ENCODE measurements around the gene OSER1.
"Not testable (repeated sequence)": the region's sequence is repeated elsewhere in the genome, so short reads cannot be mapped to it uniquely, and the experiment has no call there.

The OSER1 gene

GRCh38 chr20:44199877-44200276, 10.7 kb downstream of the OSER1 start:
- no peak for DNase-seq

- no peak for DNase-seq
Measured at GRCh38 chr20:44198872-44199271, 11.7 kb downstream of the OSER1 start.

- no peak for DNase-seq
Measured at GRCh38 chr20:44196271-44196670, 14.3 kb downstream of the OSER1 start.

- DNase-seq, result no peak
Measured at GRCh38 chr20:44195605-44196004, 15.0 kb downstream of the OSER1 start.

- no peak for DNase-seq
Measured at GRCh38 chr20:44193801-44194200, 16.8 kb downstream of the OSER1 start.

GRCh38 chr20:44191640-44192039, 18.9 kb downstream of the OSER1 start:
- DNase-seq, result not testable (repeated sequence)

GRCh38 chr20:44190197-44190852, 20.2 kb downstream of the OSER1 start:
- DNase-seq, result peak; percentile 44

- no peak for DNase-seq
Measured at GRCh38 chr20:44188752-44189151, 21.8 kb downstream of the OSER1 start.

GRCh38 chr20:44187772-44188709, 22.5 kb downstream of the OSER1 start:
- no peak for DNase-seq

- DNase-seq, result no peak
Measured at GRCh38 chr20:44187054-44187771, 23.4 kb downstream of the OSER1 start, which contains the start of gene JPH2. Gene JPH2, minus strand, starts transcription at chr20:44187188. Its CDS starts 483 bp downstream, at chr20:44186705.

GRCh38 chr20:44186674-44187053, 23.9 kb downstream of the OSER1 start:
- no peak for DNase-seq

GRCh38 chr20:44186201-44186600, 24.4 kb downstream of the OSER1 start:
- no peak for DNase-seq

- no peak for DNase-seq
Measured at GRCh38 chr20:44185574-44185973, 25.0 kb downstream of the OSER1 start.

- DNase-seq, result no peak
Measured at GRCh38 chr20:44183282-44183681, 27.3 kb downstream of the OSER1 start.

GRCh38 chr20:44182863-44183262, 27.7 kb downstream of the OSER1 start:
- no peak for DNase-seq

- no peak for DNase-seq
Measured at GRCh38 chr20:44182135-44182765, 28.3 kb downstream of the OSER1 start.

GRCh38 chr20:44181611-44182010, 29.0 kb downstream of the OSER1 start:
- DNase-seq, result peak; percentile 15

GRCh38 chr20:44180814-44181213, 29.8 kb downstream of the OSER1 start:
- DNase-seq, result no peak

- no peak for DNase-seq
Measured at GRCh38 chr20:44176833-44177534, 33.6 kb downstream of the OSER1 start.

GRCh38 chr20:44174996-44175765, 35.4 kb downstream of the OSER1 start:
- DNase-seq, result no peak

GRCh38 chr20:44173846-44174245, 36.7 kb downstream of the OSER1 start:
- no peak for DNase-seq
